H1 (cell line): ENCODE measurements around the gene DDR2. TPM values are rescaled to one million over a fixed set of nuclear protein-coding genes. Genes with fewer than 3 reads are reported as not detected.

ENCODE experiments used
- CBX8 ChIP-seq: fragments of 300-800, 300-1000 bp; sonication (generic); IDR thresholded peaks from 2 replicates; pipeline ENCODE4 v1.7.1; 2016; ENCODE audit warnings: low read depth, low read length, borderline replicate concordance
- CHD7 ChIP-seq: fragments of 300-600 bp; sonication (generic); IDR thresholded peaks from 2 replicates; pipeline ENCODE4 v1.7.1; 2012; ENCODE audit warnings: low read length, moderate library complexity, mild to moderate bottlenecking, inconsistent platforms; ENCODE audit not compliant: insufficient replicate concordance
- CREB1 ChIP-seq: IDR thresholded peaks from 2 replicates; pipeline ENCODE4 v1.6.1; 2012; ENCODE audit warnings: inconsistent platforms
- E2F6 ChIP-seq: IDR thresholded peaks from 2 replicates; pipeline ENCODE4 v1.6.1; 2012; ENCODE audit warnings: inconsistent platforms
- FOSL1 ChIP-seq: IDR thresholded peaks from 2 replicates; pipeline ENCODE4 v1.6.1; 2011; ENCODE audit warnings: mild to moderate bottlenecking, low read depth, low read length, moderate library complexity; ENCODE audit not compliant: insufficient read depth
- HDAC6 ChIP-seq: IDR thresholded peaks from one replicate; pipeline ENCODE4 v1.7.1; 2012; ENCODE audit warnings: low read depth, mild to moderate bottlenecking, inconsistent platforms, low read length, moderate library complexity
- RNF2 ChIP-seq: fragments of 200-900, 300-1000 bp; sonication (generic); IDR thresholded peaks from 2 replicates; pipeline ENCODE4 v1.7.1; 2016; ENCODE audit warnings: borderline replicate concordance, low read depth, mild to moderate bottlenecking, antibody characterized with exemption, low read length; ENCODE audit not compliant: poor library complexity, severe bottlenecking; ENCODE audit errors: missing control alignments
- SP2 ChIP-seq: IDR thresholded peaks from 2 replicates; pipeline ENCODE4 v1.6.1; 2012; ENCODE audit warnings: mild to moderate bottlenecking, low read length, inconsistent platforms
- TCF12 ChIP-seq: IDR thresholded peaks from 2 replicates; pipeline ENCODE4 v1.6.1; 2011; ENCODE audit warnings: low read depth, mild to moderate bottlenecking, low read length
- ZNF274 ChIP-seq: IDR thresholded peaks from 2 replicates; pipeline ENCODE4 v1.7.0; 2012; ENCODE audit warnings: low read length, borderline replicate concordance; ENCODE audit errors: extremely low read depth
- polyA plus RNA-seq, 7 experiments: library from polyadenylated mRNA; depleted of rRNA in 3 of 7; stranded (reverse) in 5 of 7; unstranded in 2 of 7; fragments of >200 nt in 5 of 7; fragments of 200-250 nt in 2 of 7; gene quantifications; 1 replicate in 5 of 7; 2 replicates in 1 of 7; 4 replicates in 1 of 7; pipeline versions ENCODE4 v1.2.1 to v1.2.3, GENCODE V29; 2011 to 2013; ENCODE audit warnings: missing spikeins in 2 of 7, mixed read lengths in 2 of 7
- total RNA-seq: library from RNA; stranded (reverse); fragmentation: NEBNext Ultra II Directional; extraction: Animal tissue kit (Norgen Biotek cat#: 25700); gene quantifications from 2 replicates; pipeline ENCODE4 v1.2.1, GENCODE V29; 2021

DDR2 gene
- total and polyA plus RNA-seq, 2 of the 8 experiments (the other 6 are each of a cell fraction or from before 2014, with no cell fraction given): 1.00 to 2.1 TPM

- TF ChIP-seq CHD7 (no peak), RNF2 (no peak), CREB1 (no peak), ZNF274 (no peak), SP2 (no peak), TCF12 (no peak), E2F6 (no peak), CBX8 (no peak), HDAC6 (no peak), FOSL1 (no peak)
Measured at GRCh38 chr1:162835157-162835899, 203.1 kb downstream of the DDR2 start (continued).
